Neural progenitor cell (in vitro differentiated cells): ENCODE results near the gene INPP5J. TPM values are rescaled to one million over a fixed set of nuclear protein-coding genes. Genes with fewer than 3 reads are reported as not detected.

ENCODE experiments used
- DNase-seq: peaks from one replicate; pipeline ENCODE4 v3.0.0-alpha.2; 2016; ENCODE audit warnings: low spot score
- H2AFZ ChIP-seq: fragments of 200-600 bp; sonication (generic); replicated peaks from 2 replicates; pipeline ENCODE4 v1.6.1; 2016; ENCODE audit warnings: antibody characterized with exemption
- H3F3A ChIP-seq: fragments of 200-600 bp; sonication (generic); 2 replicates; pipeline ENCODE4 v1.6.1; 2016; ENCODE audit warnings: antibody characterized with exemption, low read depth
- H3K27ac ChIP-seq: fragments of 200-600 bp; sonication (generic); 2 replicates; pipeline ENCODE4 v1.5.1; 2016; ENCODE audit warnings: mild to moderate bottlenecking
- H3K27me3 ChIP-seq: fragments of 200-600 bp; sonication (generic); 2 replicates; pipeline ENCODE4 v1.6.1; 2016; ENCODE audit warnings: mild to moderate bottlenecking, moderate library complexity
- H3K36me3 ChIP-seq: fragments of 200-600 bp; sonication (generic); 2 replicates; pipeline ENCODE4 v1.5.1; 2016
- H3K4me1 ChIP-seq: fragments of 200-600 bp; sonication (generic); 2 replicates; pipeline ENCODE4 v1.6.1; 2016; ENCODE audit warnings: mixed run types
- H3K4me2 ChIP-seq: fragments of 200-600 bp; sonication (generic); 2 replicates; pipeline ENCODE4 v1.6.1; 2016
- H3K4me3 ChIP-seq: fragments of 200-600 bp; sonication (generic); 2 replicates; pipeline ENCODE4 v1.5.1; 2016
- H3K79me2 ChIP-seq: fragments of 200-600 bp; sonication (generic); 2 replicates; pipeline ENCODE4 v1.6.1; 2016; ENCODE audit warnings: low read depth
- H3K9ac ChIP-seq: fragments of 200-600 bp; sonication (generic); 2 replicates; pipeline ENCODE4 v1.6.1; 2016
- H3K9me3 ChIP-seq: fragments of 200-600 bp; sonication (generic); 2 replicates; pipeline ENCODE4 v1.5.1; 2016; ENCODE audit warnings: low read depth
- H4K20me1 ChIP-seq: fragments of 200-600 bp; sonication (generic); 2 replicates; pipeline ENCODE4 v1.6.1; 2016; ENCODE audit warnings: low read depth
- H3K27ac Mint-ChIP-seq: 3 replicates; pipeline ENCODE4 v1.8.0; 2021; ENCODE audit warnings: mixed read lengths
- H3K27me3 Mint-ChIP-seq: 2 replicates; pipeline ENCODE4 v1.8.0; 2022; ENCODE audit warnings: low read depth, mild to moderate bottlenecking, inconsistent platforms, moderate library complexity, mixed read lengths; ENCODE audit not compliant: insufficient read depth
- H3K36me3 Mint-ChIP-seq: 3 replicates; pipeline ENCODE4 v1.8.0; 2021; ENCODE audit warnings: mixed read lengths
- H3K4me1 Mint-ChIP-seq: 3 replicates; pipeline ENCODE4 v1.8.0; 2021; ENCODE audit warnings: mixed read lengths
- H3K4me3 Mint-ChIP-seq: 3 replicates; pipeline ENCODE4 v1.8.0; 2021; ENCODE audit warnings: mild to moderate bottlenecking, moderate library complexity, mixed read lengths
- H3K9me3 Mint-ChIP-seq: 3 replicates; pipeline ENCODE4 v1.8.0; 2020; ENCODE audit warnings: mixed read lengths
- CTCF ChIP-seq: fragments of 200-600 bp; sonication (generic); IDR thresholded peaks from 2 replicates; pipeline ENCODE4 v1.5.1; 2017; ENCODE audit warnings: antibody characterized with exemption, mild to moderate bottlenecking
- EZH2 ChIP-seq: fragments of 200-600 bp; sonication (generic); IDR thresholded peaks from 2 replicates; pipeline ENCODE4 v1.6.1; 2017; ENCODE audit warnings: antibody characterized with exemption, mild to moderate bottlenecking, moderate library complexity
- EZH2phosphoT487 ChIP-seq: fragments of 200-600 bp; sonication (generic); IDR thresholded peaks from 2 replicates; pipeline ENCODE4 v1.6.1; 2017; ENCODE audit warnings: antibody characterized with exemption
- total RNA-seq: library from RNA; depleted of rRNA; stranded (reverse); fragments of >200 nt; gene quantifications from 2 replicates; pipeline ENCODE4 v1.2.3, GENCODE V29; 2015; ENCODE audit warnings: low replicate concordance

The INPP5J gene
- total RNA-seq, 1 donor from 2014 or later = 1.5 TPM

DNA sequence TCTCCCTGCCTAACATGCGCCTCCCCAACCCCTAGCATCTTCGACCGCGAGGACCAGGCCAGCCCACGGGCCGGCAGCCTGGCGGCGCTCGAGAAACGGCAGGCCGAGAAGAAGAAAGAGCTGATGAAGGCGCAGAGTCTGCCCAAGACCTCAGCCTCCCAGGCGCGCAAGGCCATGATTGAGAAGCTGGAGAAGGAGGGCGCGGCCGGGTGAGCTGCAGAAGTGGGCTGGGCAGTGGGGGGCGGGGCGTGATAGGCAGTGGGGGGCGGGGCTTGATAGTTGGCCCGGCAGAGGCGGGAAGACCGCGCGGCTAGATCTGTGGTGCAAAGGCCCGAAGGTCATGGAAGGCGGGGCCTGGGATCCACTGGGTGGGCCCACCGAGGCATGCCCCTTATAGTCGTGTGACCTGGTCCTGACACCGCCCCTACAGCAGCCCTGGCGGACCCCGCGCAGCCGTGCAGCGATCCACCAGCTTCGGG, 24.1 kb upstream of the INPP5J start:
- Histone ChIP-seq H3K4me1 (peaks cover 3% of the 10 kb centered on the region), H3F3A (no peaks in the 10 kb centered on the region), H3K9me3 (no peaks in the 10 kb centered on the region), H3K27ac (no peak overlapping the region), H3K4me3 (no peak overlapping the region), H3K4me2 (peak overlapping the region; percentile 31), H3K27me3 (no peaks in the 10 kb centered on the region), H3K79me2 (no peaks in the 10 kb centered on the region), H4K20me1 (no peaks in the 10 kb centered on the region), H3K36me3 (no peaks in the 10 kb centered on the region), H2AFZ (no peak overlapping the region), H3K9ac (no peak overlapping the region)
- no peak overlapping the region for H3K27ac Mint-ChIP-seq
- no peaks in the 10 kb centered on the region for H3K9me3 Mint-ChIP-seq
- peaks cover 2% of the 10 kb centered on the region for H3K4me1 Mint-ChIP-seq
- H3K36me3 Mint-ChIP-seq = peaks cover 5% of the 10 kb centered on the region
- peak; percentile 69 for DNase-seq
- TF ChIP-seq EZH2phosphoT487 = no peak
- no peak for TF ChIP-seq EZH2
- TF ChIP-seq CTCF = no peak
- no peak overlapping the region for H3K4me3 Mint-ChIP-seq
- peaks cover 5% of the 10 kb centered on the region for H3K27me3 Mint-ChIP-seq

DNA sequence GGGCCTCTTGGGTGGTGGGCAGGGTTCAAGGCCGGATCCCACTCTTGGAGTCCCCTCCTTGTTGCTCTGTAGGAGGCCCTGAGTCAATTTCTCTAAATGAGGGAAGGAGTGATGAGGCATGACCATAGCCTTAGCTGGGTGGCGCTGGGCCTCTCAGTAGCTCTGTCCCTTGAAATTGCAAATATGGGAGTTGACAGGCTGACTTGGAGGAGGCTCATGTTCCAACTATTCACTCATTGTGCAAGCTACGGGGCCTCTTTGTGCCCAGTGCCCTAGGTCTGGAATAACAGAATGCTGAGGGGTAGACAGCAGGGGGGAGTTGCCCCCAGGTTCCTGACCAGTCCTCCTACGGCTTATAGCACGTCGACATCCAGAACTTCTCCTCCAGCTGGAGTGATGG, 23.4 kb upstream of the INPP5J start:
- Histone ChIP-seq H2AFZ (no peak overlapping the region), H3K79me2 (no peaks in the 10 kb centered on the region), H3F3A (no peaks in the 10 kb centered on the region), H3K4me1 (peaks cover 3% of the 10 kb centered on the region), H3K36me3 (no peaks in the 10 kb centered on the region), H3K27me3 (peaks cover 2% of the 10 kb centered on the region), H3K4me3 (no peak overlapping the region), H3K4me2 (no peak overlapping the region), H3K27ac (no peak overlapping the region), H3K9ac (no peak overlapping the region), H3K9me3 (no peaks in the 10 kb centered on the region), H4K20me1 (no peaks in the 10 kb centered on the region)
- Mint-ChIP-seq H3K9me3 (no peaks in the 10 kb centered on the region), H3K27ac (no peak overlapping the region), H3K4me1 (peaks cover 2% of the 10 kb centered on the region), H3K36me3 (peaks cover 5% of the 10 kb centered on the region), H3K4me3 (no peak overlapping the region), H3K27me3 (peaks cover 7% of the 10 kb centered on the region)
- no peak for DNase-seq
- TF ChIP-seq EZH2phosphoT487 = no peak
- TF ChIP-seq EZH2 = no peak
- TF ChIP-seq CTCF = no peak

- peaks cover 10% of the 10 kb centered on the region for H3K27me3 ChIP-seq
- no peak for DNase-seq
- H3K9me3 ChIP-seq = no peaks in the 10 kb centered on the region
- peaks cover under 1% of the 10 kb centered on the region for H4K20me1 ChIP-seq
- TF ChIP-seq EZH2 = no peak
- TF ChIP-seq EZH2phosphoT487 = no peak
- TF ChIP-seq CTCF = no peak
- Mint-ChIP-seq H3K27me3 (peaks cover 7% of the 10 kb centered on the region), H3K4me1 (peaks cover 2% of the 10 kb centered on the region), H3K36me3 (peaks cover 5% of the 10 kb centered on the region), H3K9me3 (no peaks in the 10 kb centered on the region), H3K4me3 (no peak overlapping the region), H3K27ac (no peak overlapping the region)
- no peak overlapping the region for H3K4me3 ChIP-seq
- no peak overlapping the region for H3K9ac ChIP-seq
- no peak overlapping the region for H2AFZ ChIP-seq
- H3K36me3 ChIP-seq = no peaks in the 10 kb centered on the region
- H3K79me2 ChIP-seq = no peaks in the 10 kb centered on the region
- peaks cover 3% of the 10 kb centered on the region for H3K4me1 ChIP-seq
- no peak overlapping the region for H3K27ac ChIP-seq
- no peak overlapping the region for H3K4me2 ChIP-seq
- no peaks in the 10 kb centered on the region for H3F3A ChIP-seq
Observed at GRCh38 chr22:31099841-31100761, 22.7 kb upstream of the INPP5J start.
